GM19397 (cell line): Measurements from ENCODE around the gene PEX19.

Source experiments
- ATAC-seq: cut with Tn5 transposase; IDR thresholded peaks from one replicate; pipeline ENCODE4 v1.9.1; 2021; ENCODE audit warnings: mild to moderate bottlenecking, moderate library complexity; ENCODE audit not compliant: unreplicated experiment

The PEX19 gene

DNA sequence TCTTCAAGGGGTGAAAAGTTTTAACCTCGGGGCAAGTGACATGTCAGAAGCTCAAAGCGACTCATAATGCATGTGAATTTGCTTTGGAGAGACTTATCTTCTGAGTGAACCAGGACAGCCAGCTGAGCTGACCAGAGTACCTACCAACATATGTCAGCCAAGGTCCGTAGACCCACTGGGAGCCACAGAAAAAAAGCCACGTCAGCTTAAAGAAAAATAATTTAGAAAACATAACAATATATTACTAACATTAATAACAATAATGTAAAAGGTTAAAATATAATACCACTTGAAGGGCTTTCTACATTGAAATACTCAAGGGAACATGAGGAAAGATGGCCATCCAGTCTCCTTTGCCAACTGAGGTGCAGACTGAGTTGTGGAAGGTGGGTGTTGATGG lies 6.9 kb downstream of the PEX19 start:
- ATAC-seq = no peak

DNA sequence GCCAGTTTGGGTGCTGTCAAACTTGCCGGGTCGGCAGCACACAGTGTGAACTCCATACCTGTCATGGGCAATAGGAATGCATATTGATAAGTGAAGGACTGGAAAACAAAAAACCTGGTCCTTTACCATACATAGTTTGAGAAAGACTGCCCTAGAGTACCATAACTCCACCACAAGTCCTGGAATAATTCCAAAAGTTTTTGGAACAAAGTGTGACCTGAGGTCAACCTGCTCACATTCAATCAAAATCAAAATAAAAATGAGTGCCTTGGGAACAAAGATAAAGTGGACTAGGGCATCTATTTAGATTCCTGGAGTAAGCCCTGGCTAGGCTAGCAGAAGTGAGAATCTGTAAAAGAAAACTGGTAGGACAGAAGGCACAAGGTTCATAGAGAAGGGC lies 7.6 kb downstream of the PEX19 start:
- no peak for ATAC-seq

DNA sequence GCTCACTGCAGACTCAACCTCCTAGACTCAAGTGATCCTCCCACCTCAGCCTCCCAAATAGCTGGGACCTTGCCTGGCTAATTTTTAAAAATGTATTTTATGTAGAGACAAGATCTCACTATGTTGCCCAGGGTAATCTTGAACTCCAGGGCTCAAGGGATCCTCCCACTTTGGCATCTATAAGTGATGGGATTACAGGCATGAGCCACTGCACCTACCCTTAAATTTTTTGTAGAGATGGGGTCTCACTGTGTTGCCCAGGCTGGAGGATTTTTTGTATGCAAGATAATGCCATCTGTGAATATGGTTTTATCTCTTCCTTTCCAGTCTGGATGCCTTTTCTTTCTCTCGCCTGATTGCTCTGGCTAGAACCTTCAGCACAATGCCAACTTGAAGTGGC lies 13.9 kb downstream of the PEX19 start:
- ATAC-seq = no peak

DNA sequence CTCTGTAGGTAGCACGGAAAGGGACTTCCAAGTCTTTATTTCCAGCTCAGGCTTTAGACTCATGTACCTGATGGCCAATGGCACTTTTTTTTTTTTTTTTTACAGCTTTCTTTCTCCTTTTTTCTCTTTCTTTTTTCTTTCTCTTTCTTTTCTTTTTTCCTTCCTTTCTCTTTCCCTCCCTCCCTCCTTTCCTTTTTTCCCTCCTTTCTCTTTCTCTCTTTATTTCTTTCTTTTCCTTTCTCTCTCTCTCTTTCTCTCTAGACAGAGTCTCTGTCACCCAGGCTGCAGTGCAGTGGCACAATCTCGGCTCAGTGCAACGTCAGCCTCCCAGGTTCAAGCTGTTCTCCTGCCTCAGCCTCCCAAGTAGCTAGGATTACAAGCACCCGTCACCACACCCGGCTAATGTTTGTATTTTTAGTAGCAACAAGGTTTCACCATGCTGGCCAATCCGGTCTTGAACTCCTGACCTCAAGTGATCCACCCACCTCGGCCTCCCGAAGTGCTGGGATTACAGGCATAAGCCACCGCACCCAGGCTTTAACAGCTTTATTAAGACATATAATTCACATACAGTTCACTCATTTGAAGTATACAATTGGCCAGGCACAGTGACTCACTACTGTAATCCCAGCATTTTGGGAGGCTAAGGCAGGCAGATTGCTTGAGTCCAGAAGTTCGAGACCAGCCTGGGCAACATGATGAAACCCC lies 17.5 kb downstream of the PEX19 start:
- ATAC-seq = no peak

DNA sequence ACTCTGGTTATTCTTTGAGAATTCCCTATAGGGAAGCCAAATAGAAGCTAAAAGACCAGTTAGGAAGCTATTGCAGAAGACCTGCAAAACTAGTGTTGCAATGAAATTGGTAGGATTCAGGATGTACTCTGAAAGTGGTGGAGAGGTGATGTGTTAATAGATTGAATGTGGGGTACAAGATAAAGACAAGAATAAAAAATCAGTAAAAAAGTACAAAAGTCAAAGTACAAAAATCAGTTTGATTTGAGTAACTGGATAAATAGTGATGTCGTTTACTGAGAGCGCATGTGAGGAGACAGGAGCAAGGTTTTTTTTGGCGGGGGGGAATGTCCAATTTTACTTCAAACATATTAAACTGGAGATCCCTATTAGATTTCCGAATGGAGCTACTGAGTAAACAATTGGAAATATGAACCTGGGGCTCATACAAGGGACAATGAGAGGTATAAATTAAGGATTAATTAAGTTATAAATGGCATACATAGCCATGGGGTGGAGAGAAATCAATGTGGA lies 20.1 kb downstream of the PEX19 start:
- no peak for ATAC-seq

DNA sequence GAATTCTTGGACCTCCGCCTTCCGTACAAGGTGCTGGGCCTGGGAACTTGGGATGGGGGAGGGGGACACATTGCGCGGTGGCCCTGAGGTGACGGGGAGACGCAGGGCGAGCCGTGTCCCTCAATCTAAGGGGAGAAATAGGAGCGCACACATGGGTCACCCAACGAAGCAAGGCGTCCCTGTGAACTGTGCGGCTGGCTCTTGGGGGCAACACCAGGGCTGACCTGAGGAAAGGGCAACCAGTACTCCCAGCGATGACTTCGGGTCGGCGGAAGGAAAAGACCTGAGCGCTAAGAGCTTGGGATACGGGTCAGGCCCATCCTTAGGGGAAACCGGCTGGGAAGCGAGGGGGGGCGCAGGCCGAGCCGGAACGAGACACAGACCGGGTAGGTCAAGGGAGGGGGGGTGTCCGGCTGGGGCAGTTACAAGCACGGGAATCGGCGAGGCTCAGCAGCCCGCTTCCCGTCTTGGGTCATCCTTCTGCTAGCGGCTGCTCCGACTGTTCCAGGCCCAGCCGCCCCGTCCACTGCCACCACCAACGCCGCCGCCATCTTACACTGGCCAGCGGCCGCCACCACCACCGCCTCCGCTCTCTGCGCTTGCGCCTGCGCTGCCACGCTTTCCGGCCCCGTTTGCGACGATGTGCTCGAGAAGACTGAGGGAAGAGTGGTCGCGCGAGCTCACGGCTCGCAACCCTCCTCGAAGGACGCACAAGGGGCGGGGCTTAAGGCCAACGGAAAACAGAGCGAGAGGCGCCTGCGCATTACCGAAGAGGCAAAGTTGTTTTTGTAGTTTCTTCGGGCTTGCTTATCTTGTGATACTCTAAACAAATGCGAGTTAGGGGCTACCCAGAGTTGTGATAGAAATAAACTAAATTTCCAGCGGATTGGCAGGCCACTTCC lies 22.8 kb downstream of the PEX19 start, which contains the start of gene DCAF8:
Gene DCAF8, minus strand, starts transcription at position 657 of the 902 bp plus-strand sequence. CDS start 18,541 bp downstream, outside the sequence.
- ATAC-seq = peak; percentile 83

DNA sequence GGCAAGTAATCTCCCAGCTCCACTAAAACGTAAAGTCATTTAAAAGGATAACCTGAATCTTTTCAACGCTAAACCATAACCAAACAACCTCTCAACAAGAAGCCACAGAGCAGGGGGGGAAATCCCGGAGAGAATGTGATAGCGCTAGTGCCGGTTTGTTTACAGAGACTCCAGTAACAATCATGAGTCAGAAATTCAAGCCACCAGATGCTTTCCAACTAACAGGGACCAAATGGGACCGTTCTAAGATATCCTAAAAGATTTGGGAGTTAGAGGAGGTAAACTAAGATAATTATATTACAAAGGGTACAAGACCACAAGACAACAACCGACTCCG lies 23.4 kb downstream of the PEX19 start:
- peak; percentile 26 for ATAC-seq

DNA sequence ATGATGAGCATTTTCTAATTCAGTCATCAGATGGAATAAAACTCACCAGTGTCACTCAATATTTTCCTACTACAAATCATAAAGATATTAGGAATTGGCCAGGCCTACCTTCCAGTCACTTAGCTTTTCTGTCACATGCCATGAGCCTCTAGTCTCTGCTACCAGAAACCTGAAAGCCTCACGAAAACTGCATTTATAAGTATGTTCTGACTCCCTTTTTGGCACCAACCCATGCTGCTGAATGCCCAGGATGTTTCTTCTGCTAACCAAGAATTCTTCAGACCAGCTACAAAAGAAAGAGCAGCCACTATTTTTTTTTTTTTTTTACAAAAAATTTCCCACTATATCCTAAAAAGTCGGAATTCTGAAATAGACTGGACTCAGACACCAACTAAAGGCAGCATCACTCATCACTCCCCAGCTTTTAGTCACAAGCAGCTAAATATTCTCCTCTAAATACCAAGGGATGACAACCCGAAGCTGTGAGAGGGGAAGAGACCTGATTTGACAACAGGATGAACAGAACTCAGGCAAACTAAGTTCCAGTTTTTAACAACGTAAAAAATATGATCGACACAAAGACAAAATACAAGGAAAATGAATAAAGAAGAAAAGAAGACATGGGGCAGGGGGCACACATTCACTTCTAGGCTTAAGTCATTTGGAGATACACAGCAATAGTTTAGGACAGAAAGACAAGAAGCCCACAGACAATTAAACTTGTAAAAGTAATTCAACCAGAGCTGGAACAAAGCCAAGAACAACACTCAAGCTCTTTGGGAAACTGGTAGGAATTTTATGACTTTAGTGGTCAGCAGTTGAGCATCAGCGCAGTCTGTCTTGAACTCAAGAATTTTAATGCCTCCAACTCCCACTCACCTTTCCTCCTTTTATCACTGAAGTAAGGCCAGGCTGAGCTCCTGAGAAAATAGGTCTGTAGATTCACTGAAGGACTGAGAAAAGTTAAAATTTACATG lies 24.2 kb downstream of the PEX19 start:
- no peak for ATAC-seq

DNA sequence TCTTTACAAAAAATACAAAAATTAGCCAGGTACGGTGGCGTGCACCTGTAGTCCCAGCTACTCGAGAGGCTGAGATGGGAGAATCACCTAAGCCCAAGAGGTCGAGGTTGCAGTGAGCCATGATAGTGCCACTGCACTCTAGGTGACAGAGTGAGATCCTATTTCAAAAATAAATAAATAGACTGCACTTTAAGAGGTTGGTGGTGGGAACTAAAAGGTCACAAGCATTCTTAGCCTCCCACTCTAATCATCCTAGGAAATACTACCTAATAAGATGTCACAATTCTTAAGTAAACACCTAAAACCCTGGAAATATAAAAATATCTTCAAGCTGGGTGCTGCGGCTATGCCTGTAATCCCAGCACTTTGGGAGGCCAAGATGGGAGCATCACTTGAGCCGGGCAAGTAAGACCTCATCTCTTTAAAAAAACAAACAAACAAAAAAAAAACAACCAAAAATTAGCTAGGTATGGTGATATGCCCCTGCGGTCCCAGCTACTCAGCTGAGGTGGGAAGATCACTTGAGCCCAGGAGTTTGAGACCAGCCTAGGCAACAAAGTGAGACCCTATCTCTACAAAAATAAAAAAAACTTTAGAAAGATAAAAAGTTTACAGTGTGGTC lies 26.6 kb downstream of the PEX19 start:
- no peak for ATAC-seq

DNA sequence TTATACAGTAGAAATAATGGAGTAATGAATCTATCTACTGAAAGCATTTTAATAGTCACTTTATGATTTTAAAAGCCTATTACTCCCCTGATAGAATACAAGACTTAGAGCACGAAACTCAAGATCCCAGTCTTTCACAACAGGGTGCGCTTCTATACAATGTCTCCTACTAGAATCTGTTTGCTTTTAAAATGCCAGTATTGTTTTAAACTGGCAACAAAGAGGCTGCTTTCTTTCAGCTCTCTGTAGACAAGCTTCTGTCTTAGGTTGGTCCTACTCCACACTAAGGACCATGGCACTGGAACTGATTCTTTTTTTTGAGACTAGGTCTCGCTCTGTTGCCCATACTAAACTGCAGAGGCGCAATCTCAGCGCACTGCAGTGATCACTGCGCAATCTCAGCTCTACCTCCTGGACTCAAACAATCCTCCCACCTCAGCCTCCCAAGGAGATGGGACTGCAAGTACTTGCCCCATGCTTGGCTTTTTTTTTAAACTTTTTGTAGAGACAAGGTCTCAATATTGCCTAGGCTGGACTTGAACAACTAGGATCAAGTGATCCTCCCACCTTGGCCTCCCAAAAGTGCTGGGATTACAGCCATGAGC lies 27.4 kb downstream of the PEX19 start:
- ATAC-seq = no peak

DNA sequence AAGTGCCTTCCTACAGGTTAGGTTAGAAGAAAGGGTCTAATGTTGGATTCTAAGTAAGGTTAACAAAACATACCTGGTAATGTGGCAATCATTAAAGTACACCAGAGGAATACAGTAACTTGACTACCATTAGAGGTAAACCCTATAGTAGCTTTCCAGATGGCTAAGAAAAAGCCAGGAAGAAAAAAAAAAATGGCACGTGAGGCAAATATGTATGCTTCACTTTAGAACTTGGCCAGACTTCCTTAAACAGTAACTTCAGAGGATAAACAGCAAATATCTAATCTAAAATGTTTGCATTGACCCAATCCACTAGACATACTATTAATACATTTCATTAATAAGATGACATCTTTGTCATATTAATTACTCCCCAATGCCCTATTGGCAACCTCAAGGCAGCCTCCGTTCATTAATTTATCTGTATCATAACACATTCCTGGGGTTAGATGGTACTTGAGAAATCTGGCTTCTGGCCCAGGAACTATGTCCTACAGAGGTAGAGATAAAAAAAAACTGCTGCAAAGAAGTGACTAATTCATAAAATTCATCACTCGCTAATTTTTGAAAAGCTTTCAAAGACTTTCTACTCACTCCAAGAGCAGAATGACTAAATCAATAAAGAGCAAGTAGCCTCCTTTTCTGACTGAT lies 28.4 kb downstream of the PEX19 start:
- ATAC-seq = no peak

DNA sequence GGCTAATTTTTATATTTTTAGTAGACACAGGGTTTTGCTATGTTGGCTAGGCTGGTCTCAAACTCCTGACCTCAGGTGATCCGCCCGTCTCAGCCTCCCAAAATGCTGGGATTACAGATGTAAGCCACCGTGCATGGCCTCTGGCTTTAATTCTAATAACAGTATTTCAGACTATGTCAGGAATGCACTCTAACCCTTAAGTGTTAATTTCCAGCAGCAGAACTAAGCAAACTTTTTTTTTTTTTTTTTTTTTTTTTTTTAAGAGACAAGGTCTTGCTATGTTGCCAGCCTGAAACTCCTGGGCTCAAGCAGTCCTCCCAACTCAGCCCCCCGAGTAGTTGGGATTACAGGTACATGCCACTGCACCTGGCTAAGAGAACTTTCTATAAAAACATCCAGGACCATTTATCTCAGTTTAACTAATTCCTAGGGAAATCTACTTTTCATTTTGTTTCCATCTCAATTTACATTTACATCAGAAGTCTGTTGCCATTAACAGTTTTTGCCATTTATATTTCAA lies 29.1 kb downstream of the PEX19 start:
- no peak for ATAC-seq

DNA sequence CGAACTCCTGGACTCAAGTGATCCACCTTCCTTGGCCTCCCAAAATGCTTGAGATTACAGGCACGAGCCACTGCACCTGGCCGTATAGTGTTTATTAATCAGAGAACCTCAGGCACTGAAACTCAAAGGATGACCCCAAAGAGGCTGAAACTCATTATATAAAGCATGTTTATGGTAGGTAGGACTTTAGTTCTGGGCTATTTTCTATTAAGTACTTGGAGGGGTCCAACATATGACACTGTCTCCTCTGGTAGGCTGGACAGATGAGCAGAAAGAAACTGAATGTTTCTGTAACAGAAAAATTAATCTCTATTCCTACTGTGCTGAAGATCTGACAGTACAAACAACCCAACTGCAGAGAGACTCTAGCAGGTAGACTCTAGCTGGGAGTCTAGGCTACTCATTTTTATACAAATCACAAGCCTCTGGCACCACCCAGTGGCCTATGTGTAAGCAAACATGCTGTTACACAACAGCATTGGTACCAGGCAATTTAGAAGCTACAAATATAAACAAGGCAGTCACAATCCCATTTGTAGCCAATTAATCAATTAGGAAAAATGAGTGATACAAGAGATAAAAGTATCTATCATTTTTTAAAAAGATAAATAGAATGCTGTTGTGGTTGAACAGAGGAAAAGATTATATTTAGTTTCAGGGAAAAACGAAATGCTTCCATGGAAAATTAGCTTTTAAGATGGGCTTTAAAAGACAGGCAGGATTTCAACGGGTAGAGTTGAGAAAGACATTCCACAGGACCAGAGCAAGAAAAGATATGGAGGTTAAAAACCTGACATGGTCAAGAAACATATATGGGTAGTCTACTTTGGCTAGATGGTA lies 33.0 kb downstream of the PEX19 start:
- ATAC-seq = peak; percentile 58

DNA sequence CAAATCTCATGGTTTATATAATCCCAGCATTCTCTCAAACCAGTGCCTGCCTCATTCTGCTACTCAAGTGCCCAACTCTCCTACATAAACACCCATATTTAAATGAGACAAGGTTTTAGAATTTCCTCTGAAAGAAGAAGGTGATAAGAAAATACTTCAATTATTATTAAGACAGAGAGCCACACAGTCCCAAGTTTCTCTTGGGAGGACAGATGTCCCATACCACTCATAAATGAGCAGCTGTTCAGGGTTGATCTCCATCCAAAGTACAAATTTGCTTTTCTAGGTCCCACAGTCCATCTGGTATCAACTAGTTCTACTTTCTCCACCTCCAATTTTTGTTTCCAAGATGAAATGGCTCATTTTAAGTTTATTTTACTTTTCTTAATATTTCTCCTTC lies 33.9 kb downstream of the PEX19 start:
- no peak for ATAC-seq

DNA sequence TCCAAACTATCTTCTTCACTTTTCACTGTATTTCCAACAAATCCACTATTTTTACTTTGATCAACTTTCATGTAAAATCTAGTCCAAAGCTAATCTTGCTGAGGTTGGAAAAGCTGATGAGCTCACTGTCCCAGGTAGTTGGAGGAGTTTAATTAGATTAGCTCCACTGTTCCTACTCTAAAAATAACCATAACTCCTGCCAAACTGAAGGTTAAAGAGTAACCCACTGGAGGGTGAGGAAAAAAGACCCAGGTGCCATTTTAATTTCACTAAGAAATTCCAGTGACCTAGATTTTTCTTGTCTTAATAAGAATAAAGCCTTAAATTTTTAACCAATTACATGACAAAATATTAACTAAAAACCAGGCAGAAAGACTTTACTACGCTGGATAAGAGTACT lies 37.9 kb downstream of the PEX19 start:
- ATAC-seq = no peak

DNA sequence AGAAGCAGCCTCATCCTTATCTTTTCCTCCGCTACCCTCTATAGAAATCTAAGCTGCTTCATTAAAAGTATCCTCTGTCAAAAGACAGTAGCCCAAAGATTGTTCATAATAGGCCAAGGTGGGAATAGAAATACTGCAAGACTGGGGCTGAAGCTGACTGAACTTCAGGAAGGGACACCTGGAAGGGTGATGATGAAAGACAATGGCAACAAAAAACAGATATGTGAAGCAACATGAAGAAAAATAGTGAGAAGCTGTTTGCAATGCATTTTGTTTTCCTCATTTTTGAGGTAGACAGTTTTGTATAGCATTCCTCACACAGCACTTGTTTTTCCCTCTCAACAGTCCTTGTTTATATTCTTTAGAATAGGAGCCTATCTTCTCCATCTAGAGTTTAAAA lies 39.5 kb downstream of the PEX19 start:
- ATAC-seq = no peak

DNA sequence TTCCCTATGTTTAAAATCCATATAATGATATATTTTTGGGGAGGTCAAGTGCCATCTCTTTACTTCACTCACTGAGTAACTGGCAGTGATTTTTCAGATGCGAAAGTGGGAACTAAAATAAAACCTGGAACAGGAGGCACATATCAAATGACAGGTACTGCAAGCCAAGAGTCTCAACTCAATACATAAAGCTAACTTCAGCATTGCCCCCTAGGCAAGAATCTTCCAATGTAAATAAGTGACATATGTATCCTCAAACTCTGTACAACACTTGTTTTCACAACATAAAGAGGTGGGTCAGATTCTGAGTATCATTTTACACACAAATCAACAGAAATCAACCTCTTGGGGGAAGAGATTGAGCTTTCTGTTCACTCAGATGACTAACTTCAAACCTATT lies 40.7 kb downstream of the PEX19 start:
- no peak for ATAC-seq

DNA sequence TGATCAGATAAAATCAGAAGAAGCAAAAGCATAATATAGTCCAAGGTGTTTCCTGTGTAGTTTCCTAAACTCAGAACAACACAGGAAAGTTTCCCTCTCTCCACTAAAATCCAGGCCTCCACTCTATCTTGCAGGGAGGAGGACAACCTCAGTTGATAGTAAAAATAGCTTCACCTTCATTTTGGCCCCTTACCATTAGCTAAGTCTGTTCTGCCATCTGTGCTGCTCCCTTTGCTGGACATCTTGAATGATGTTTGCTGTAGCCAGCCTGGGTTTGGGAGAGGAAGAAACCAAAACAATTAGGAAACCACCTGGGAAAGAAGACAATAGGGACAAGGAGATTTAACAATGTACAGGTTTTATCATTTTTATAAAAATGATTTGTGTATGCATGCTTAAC lies 41.2 kb downstream of the PEX19 start:
- no peak for ATAC-seq
